ENCODE measurements around the gene MAGEA6. TPM values are rescaled to one million over a fixed set of nuclear protein-coding genes. Genes with fewer than 3 reads are reported as not detected.

MAGEA6 gene
- total RNA-seq, 4 donors from 2014 or later = not detected

- 71 to 73% methylated on average over 6 to 7 of the region's 7 CpGs for WGBS, 2 donors
- intact Hi-C loops (cut with DNase I; ENCODE audit: low total_unique reads) = no loop called here
These were observed 44.1 kb downstream of the MAGEA6 start for GRCh38 chrX:152725409-152725808.

More at GRCh38 chrX:152725409-152725808, 44.1 kb downstream of the MAGEA6 start:
- H3K4me3 ChIP-seq (ENCODE audit: low read depth, poor library complexity, severe bottlenecking) = no peak overlapping the region
- no peak for TF ChIP-seq CTCF (IDR thresholded peaks at IDR 0.05)
- no peak for TF ChIP-seq POLR2A (IDR thresholded peaks at IDR 0.05)
- DNase-seq (ENCODE audit: low spot score in 2 of 2) = peak in 1 of 2 donors; percentile 45

Other genes starting within 250 kb of the MAGEA6 start
- gene GABRQ, start 131.8 kb downstream of the MAGEA6 start, total RNA-seq = under 1 TPM; 0.13 to 0.32 (median 0.20) TPM
- gene MAGEA3, start 70.9 kb downstream of the MAGEA6 start, total RNA-seq = not detected
- gene CSAG2, start 60.4 kb downstream of the MAGEA6 start, total RNA-seq = not detected
- gene MAGEA2B, start 55.1 kb downstream of the MAGEA6 start, total RNA-seq = not detected
- not detected for gene CSAG1, start 36.0 kb downstream of the MAGEA6 start, total RNA-seq
- not detected for gene MAGEA12, start 35.9 kb downstream of the MAGEA6 start, total RNA-seq
- not detected for gene MAGEA2, start 15.8 kb downstream of the MAGEA6 start, total RNA-seq
- not detected for gene CSAG3, start 10.5 kb downstream of the MAGEA6 start, total RNA-seq
- 10 to 100 TPM; 10.5 to 18.8 (median 13.5) TPM for gene CETN2, start 61.1 kb upstream of the MAGEA6 start, total RNA-seq
- 10 to 100 TPM; 13.2 to 22.5 (median 17.9) TPM for gene NSDHL, start 61.4 kb upstream of the MAGEA6 start, total RNA-seq
- 10 to 100 TPM; 58.8 to 77.1 (median 72.1) TPM for gene ZNF185, start 128.4 kb upstream of the MAGEA6 start, total RNA-seq
- gene PNMA5, start 224.4 kb upstream of the MAGEA6 start, total RNA-seq = not detected